OCI-LY7 (cell line): ENCODE measurements around the gene EML5.

ENCODE experiments used
- CTCF ChIP-seq: fragments of 200-600 bp; sonication (generic); conservative IDR thresholded peaks from 2 replicates; pipeline ENCODE4 v1.5.1; 2014; ENCODE audit warnings: mild to moderate bottlenecking, antibody characterized with exemption, low read length, moderate library complexity, mixed read lengths
- EZH2phosphoT487 ChIP-seq: fragments of 200-600 bp; sonication (generic); IDR thresholded peaks from 2 replicates; pipeline ENCODE4 v1.6.1; 2018; ENCODE audit warnings: low read depth, borderline replicate concordance, mild to moderate bottlenecking, mixed run types, antibody characterized with exemption, low read length, moderate library complexity, mixed read lengths

- TF ChIP-seq CTCF, result no peak
- no peak for TF ChIP-seq EZH2phosphoT487
Observed at GRCh38 chr14:88668448-88669116, 124.2 kb downstream of the EML5 start.
